ENCODE results near the gene SND1.

SND1 gene

GRCh38 chr7:128057909-128058308 lies 405.9 kb downstream of the SND1 start:
- H3K36me3 ChIP-seq (ENCODE audit: control insufficient read depth in 2 of 2, insufficient read depth in 1 of 2, low read length in 2 of 2), result peaks cover 0 to 2% of the 10 kb centered on the region in 2 experiments; a peak in 1 of 3 replicates
- H3K9me3 ChIP-seq (ENCODE audit: control insufficient read depth, insufficient read depth, low read depth, low read length), result no peaks in the 10 kb centered on the region
- H3K4me1 ChIP-seq (ENCODE audit: control insufficient read depth, insufficient read depth, low read length), result no peaks in the 10 kb centered on the region
- no peak for TF ChIP-seq ZNF629 (tag by site-specific recombination; IDR thresholded peaks at IDR 0.05)
- TF ChIP-seq ZNF214 (tag by site-specific recombination; IDR thresholded peaks at IDR 0.05; ENCODE audit: borderline replicate concordance), result no peak
- TF ChIP-seq, protein P1, sequence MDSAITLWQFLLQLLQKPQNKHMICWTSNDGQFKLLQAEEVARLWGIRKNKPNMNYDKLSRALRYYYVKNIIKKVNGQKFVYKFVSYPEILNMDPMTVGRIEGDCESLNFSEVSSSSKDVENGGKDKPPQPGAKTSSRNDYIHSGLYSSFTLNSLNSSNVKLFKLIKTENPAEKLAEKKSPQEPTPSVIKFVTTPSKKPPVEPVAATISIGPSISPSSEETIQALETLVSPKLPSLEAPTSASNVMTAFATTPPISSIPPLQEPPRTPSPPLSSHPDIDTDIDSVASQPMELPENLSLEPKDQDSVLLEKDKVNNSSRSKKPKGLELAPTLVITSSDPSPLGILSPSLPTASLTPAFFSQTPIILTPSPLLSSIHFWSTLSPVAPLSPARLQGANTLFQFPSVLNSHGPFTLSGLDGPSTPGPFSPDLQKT (IDR thresholded peaks at IDR 0.05; ENCODE audit: borderline replicate concordance, low read depth, low read length), result no peak
- no peak for TF ChIP-seq ZNF239 (tag by site-specific recombination; IDR thresholded peaks at IDR 0.05)
- TF ChIP-seq ZNF302 (tag by site-specific recombination; IDR thresholded peaks at IDR 0.05; ENCODE audit: low read depth), result no peak
- TF ChIP-seq, protein P2, sequence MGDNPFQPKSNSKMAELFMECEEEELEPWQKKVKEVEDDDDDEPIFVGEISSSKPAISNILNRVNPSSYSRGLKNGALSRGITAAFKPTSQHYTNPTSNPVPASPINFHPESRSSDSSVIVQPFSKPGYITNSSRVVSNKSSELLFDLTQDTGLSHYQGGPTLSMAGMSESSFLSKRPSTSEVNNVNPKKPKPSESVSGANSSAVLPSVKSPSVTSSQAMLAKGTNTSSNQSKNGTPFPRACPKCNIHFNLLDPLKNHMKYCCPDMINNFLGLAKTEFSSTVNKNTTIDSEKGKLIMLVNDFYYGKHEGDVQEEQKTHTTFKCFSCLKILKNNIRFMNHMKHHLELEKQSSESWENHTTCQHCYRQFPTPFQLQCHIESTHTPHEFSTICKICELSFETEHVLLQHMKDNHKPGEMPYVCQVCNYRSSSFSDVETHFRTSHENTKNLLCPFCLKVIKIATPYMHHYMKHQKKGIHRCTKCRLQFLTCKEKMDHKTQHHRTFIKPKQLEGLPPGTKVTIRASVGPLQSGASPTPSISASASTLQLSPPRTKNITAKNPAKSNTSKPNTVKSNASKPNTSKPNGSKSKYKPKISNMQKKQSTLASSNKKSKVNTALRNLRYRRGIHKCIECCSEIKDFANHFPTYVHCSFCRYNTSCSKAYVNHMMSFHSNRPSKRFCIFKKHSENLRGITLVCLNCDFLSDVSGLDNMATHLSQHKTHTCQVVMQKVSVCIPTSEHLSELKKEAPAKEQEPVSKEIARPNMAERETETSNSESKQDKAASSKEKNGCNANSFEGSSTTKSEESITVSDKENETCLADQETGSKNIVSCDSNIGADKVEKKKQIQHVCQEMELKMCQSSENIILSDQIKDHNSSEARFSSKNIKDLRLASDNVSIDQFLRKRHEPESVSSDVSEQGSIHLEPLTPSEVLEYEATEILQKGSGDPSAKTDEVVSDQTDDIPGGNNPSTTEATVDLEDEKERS (tag by site-specific recombination; IDR thresholded peaks at IDR 0.05), result no peak
- TF ChIP-seq ZNF23 (tag by site-specific recombination; IDR thresholded peaks at IDR 0.05; ENCODE audit: borderline replicate concordance), result no peak
- TF ChIP-seq, protein P3, sequence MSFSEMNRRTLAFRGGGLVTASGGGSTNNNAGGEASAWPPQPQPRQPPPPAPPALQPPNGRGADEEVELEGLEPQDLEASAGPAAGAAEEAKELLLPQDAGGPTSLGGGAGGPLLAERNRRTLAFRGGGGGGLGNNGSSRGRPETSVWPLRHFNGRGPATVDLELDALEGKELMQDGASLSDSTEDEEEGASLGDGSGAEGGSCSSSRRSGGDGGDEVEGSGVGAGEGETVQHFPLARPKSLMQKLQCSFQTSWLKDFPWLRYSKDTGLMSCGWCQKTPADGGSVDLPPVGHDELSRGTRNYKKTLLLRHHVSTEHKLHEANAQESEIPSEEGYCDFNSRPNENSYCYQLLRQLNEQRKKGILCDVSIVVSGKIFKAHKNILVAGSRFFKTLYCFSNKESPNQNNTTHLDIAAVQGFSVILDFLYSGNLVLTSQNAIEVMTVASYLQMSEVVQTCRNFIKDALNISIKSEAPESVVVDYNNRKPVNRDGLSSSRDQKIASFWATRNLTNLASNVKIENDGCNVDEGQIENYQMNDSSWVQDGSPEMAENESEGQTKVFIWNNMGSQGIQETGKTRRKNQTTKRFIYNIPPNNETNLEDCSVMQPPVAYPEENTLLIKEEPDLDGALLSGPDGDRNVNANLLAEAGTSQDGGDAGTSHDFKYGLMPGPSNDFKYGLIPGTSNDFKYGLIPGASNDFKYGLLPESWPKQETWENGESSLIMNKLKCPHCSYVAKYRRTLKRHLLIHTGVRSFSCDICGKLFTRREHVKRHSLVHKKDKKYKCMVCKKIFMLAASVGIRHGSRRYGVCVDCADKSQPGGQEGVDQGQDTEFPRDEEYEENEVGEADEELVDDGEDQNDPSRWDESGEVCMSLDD (tag by site-specific recombination; IDR thresholded peaks at IDR 0.05), result no peak
- TF ChIP-seq ZNF311 (tag by site-specific recombination; IDR thresholded peaks at IDR 0.05; ENCODE audit: borderline replicate concordance), result no peak
- TF ChIP-seq ZNF626 (tag by site-specific recombination; IDR thresholded peaks at IDR 0.05), result no peak
- TF ChIP-seq, protein P4, sequence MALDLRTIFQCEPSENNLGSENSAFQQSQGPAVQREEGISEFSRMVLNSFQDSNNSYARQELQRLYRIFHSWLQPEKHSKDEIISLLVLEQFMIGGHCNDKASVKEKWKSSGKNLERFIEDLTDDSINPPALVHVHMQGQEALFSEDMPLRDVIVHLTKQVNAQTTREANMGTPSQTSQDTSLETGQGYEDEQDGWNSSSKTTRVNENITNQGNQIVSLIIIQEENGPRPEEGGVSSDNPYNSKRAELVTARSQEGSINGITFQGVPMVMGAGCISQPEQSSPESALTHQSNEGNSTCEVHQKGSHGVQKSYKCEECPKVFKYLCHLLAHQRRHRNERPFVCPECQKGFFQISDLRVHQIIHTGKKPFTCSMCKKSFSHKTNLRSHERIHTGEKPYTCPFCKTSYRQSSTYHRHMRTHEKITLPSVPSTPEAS (tag by site-specific recombination; IDR thresholded peaks at IDR 0.05), result no peak
- ChIA-PET CTCF (interaction anchor here (1.2 to 1.3 kb wide), 2 partner anchors 12 to 150 kb away, joined by 4 read pairs; no protein-coding TSS in a partner anchor), POLR2A (no interaction called here)
- H3K4me3 ChIP-seq (ENCODE audit: low read depth, low read length), result no peak overlapping the region
- H3K27ac ChIP-seq (ENCODE audit: extremely low read depth, low read depth, low read length), result no peak overlapping the region

DNA sequence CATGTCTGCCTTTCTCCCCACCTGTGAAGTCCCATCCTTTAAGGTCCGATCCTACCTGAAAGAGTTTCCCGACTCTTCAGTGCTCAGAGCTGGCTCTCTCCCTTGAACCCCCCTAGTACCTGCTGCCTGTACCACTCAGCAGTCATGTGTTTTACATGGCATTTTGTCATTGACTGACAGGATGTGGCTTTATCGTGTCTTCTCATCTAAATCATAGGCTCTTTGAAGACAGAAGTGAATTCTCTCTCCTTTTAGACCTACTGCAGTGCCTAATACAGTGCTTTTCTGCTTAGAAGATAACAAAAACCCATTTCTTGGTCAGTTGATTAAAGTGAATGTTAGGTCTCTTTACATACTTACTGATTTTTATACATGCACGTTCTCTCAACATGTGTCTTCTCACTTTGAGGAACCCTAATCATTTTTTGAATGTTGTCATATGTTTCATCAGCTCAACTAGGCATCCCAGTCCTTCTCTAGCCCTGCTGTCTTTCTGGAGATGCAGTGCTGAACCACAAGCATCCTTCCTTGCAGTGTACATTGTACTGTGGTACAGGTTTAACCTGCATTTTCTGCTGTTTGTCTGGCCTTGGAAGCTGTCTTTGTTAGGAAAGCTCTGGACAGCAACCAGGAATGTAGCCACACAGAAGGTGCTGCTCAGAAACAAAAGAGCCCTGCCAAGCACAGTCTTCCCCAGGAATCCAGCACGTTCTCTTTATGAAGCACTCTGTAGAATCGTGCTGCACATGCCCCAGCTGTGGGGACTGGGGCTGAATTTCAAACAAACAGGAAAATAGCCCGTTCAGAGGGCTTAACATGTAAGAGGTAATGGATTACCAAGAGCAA lies 407.4 kb downstream of the SND1 start:
- Histone ChIP-seq H3K4me3 (ENCODE audit: low read depth, low read length) (no peak overlapping the region), H3K27ac (ENCODE audit: extremely low read depth, low read depth, low read length) (no peak overlapping the region), H3K4me1 (ENCODE audit: control insufficient read depth, insufficient read depth, low read length) (no peaks in the 10 kb centered on the region), H3K9me3 (ENCODE audit: control insufficient read depth, insufficient read depth, low read depth, low read length) (no peaks in the 10 kb centered on the region), H3K36me3 (ENCODE audit: control insufficient read depth in 2 of 2, insufficient read depth in 1 of 2, low read length in 2 of 2) (peaks cover 0 to 2% of the 10 kb centered on the region in 2 experiments; a peak in 1 of 3 replicates)
- ChIA-PET POLR2A (no interaction called here), CTCF (interaction anchor here (0.6 kb wide), 1 partner anchor 1153 kb away, joined by 3 read pairs; no protein-coding TSS in a partner anchor)
- TF ChIP-seq, protein P5, sequence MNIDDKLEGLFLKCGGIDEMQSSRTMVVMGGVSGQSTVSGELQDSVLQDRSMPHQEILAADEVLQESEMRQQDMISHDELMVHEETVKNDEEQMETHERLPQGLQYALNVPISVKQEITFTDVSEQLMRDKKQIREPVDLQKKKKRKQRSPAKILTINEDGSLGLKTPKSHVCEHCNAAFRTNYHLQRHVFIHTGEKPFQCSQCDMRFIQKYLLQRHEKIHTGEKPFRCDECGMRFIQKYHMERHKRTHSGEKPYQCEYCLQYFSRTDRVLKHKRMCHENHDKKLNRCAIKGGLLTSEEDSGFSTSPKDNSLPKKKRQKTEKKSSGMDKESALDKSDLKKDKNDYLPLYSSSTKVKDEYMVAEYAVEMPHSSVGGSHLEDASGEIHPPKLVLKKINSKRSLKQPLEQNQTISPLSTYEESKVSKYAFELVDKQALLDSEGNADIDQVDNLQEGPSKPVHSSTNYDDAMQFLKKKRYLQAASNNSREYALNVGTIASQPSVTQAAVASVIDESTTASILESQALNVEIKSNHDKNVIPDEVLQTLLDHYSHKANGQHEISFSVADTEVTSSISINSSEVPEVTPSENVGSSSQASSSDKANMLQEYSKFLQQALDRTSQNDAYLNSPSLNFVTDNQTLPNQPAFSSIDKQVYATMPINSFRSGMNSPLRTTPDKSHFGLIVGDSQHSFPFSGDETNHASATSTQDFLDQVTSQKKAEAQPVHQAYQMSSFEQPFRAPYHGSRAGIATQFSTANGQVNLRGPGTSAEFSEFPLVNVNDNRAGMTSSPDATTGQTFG (tag by site-specific recombination; IDR thresholded peaks at IDR 0.05; ENCODE audit: borderline replicate concordance), result no peak
- TF ChIP-seq ZNF830 (tag by site-specific recombination; IDR thresholded peaks at IDR 0.05; ENCODE audit: low read depth), result no peak
- TF ChIP-seq KLF9 (tag by site-specific recombination; IDR thresholded peaks at IDR 0.05; ENCODE audit: low read depth), result no peak
- no peak for TF ChIP-seq ZFP3 (tag by site-specific recombination; IDR thresholded peaks at IDR 0.05; ENCODE audit: low read depth)
- TF ChIP-seq ZNF596 (tag by site-specific recombination; IDR thresholded peaks at IDR 0.05), result no peak
- TF ChIP-seq, protein P6, sequence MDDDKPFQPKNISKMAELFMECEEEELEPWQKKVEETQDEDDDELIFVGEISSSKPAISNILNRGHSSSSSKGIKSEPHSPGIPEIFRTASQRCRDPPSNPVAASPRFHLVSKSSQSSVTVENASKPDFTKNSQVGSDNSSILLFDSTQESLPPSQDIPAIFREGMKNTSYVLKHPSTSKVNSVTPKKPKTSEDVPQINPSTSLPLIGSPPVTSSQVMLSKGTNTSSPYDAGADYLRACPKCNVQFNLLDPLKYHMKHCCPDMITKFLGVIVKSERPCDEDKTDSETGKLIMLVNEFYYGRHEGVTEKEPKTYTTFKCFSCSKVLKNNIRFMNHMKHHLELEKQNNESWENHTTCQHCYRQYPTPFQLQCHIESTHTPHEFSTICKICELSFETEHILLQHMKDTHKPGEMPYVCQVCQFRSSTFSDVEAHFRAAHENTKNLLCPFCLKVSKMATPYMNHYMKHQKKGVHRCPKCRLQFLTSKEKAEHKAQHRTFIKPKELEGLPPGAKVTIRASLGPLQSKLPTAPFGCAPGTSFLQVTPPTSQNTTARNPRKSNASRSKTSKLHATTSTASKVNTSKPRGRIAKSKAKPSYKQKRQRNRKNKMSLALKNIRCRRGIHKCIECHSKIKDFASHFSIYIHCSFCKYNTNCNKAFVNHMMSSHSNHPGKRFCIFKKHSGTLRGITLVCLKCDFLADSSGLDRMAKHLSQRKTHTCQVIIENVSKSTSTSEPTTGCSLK (tag by site-specific recombination; IDR thresholded peaks at IDR 0.05), result no peak
